Lower leg skin (tissue), 3 donors: ENCODE results near the gene KCNQ4.

ENCODE experiments used
- POLR2A ChIP-seq, 2 donors: fragments of 450-650 bp; IDR thresholded peaks; one replicate each; pipeline ENCODE4 v1.6.1; 2016 to 2017; ENCODE audit warnings: antibody characterized with exemption in 2 of 2, mild to moderate bottlenecking in 1 of 2, moderate library complexity in 1 of 2
- TF ChIP-seq, protein P1 (sequence below), 3 donors: fragments of 450-650 bp; IDR thresholded peaks; one replicate each; pipeline ENCODE4 v1.5.1; 2016; ENCODE audit warnings: antibody characterized with exemption in 3 of 3, mild to moderate bottlenecking in 3 of 3, moderate library complexity in 2 of 3

GRCh38 chr1:40803902-40804301 lies 20.3 kb downstream of the KCNQ4 start:
- TF ChIP-seq, protein P1, sequence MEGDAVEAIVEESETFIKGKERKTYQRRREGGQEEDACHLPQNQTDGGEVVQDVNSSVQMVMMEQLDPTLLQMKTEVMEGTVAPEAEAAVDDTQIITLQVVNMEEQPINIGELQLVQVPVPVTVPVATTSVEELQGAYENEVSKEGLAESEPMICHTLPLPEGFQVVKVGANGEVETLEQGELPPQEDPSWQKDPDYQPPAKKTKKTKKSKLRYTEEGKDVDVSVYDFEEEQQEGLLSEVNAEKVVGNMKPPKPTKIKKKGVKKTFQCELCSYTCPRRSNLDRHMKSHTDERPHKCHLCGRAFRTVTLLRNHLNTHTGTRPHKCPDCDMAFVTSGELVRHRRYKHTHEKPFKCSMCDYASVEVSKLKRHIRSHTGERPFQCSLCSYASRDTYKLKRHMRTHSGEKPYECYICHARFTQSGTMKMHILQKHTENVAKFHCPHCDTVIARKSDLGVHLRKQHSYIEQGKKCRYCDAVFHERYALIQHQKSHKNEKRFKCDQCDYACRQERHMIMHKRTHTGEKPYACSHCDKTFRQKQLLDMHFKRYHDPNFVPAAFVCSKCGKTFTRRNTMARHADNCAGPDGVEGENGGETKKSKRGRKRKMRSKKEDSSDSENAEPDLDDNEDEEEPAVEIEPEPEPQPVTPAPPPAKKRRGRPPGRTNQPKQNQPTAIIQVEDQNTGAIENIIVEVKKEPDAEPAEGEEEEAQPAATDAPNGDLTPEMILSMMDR (IDR thresholded peaks at IDR 0.05): no peak
- no peak for TF ChIP-seq POLR2A (IDR thresholded peaks at IDR 0.05)
